EL (cell line): ENCODE measurements around the gene PDIA5.
A peak's percentile ranks its signal among the peaks of the same experiment; 100 is the strongest.
"Not testable (repeated sequence)": the region's sequence is repeated elsewhere in the genome, so short reads cannot be mapped to it uniquely, and the experiment has no call there.

ENCODE experiments used
- DNase-seq: peaks from one replicate; pipeline ENCODE4 v3.0.0-alpha.2; 2016

Gene PDIA5

DNA sequence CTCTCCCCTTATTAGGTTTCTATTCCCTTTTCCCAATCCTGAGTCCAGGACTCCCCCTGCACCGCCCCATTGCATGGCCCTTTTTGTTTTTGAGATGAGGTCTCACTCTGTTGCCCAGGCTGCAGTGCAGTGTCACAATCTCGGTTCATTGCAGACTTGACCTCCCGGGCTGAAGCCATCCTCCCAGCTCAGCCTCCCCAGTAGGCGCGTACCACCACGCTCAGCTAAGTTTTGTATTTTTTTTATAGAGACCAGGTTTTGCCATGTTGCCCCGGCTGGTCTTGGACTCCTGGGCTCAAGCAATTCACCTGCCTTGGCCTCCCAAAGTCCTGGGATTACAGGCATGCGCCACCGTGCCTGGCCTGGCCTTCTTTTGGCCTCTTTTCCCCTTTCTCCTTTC, 29.3 kb downstream of the PDIA5 start:
- no peak for DNase-seq

DNA sequence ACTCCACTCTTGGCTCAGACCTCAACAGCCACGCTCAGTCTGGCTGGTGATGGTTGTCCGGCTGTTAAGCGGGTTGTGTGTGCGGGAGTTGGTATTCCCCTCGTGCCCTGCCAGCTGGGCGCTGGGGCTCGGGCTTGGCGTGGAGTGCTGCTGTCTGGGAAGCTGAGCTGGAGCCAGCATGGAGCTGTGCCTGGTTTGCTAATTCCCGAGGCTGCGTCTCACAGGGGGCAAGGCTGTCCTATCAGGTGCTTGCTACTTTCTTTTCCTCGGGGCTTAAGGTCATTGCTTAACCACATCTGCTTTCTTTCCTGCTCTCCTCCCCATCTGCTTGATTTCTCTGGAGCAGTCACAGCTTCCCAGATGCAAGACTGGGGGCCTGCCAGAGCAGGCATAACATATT, 29.9 kb downstream of the PDIA5 start:
- no peak for DNase-seq

DNA sequence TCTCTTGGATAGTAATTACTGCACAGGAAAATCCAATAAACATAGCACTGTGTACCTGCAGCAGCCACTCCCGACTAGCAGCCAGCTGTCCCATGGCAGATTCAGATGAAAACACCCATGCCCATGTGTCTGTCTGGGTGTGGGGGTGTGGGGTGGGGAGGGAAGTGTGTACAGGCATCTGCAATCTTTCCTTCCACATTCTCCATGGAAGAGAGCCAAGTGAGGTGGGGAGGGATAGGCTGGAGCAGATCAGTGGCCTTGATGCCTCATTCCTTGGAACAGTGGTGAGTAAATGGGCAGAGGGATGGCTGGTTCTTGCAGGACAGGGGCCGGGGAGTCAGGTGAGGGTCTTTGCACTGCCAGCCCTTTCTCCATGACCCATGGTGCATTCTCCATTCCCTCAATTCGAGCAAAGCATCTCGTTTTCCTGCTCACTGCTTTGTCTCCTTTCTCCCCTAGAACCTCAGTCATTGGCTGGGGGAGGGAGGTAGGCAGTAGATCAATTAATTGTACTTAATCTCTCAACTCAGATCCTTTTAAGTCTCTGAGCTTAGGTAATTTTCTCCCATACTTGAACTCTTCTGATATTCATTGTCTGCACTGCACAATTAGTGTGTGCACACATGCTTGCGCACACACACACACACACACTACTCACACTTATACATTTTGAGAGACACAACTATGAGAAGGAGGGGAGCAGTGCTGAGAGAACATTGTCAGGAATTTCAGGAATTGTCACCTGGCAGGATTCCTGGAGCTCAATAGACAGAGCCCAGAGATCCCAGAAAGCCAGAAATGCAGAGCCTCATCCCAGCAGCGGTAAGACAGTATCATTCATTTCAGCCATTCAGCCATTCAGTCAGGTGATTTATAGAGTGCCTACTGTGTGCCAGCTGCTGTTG, 31.9 kb downstream of the PDIA5 start:
- DNase-seq, result peak; percentile 32

DNA sequence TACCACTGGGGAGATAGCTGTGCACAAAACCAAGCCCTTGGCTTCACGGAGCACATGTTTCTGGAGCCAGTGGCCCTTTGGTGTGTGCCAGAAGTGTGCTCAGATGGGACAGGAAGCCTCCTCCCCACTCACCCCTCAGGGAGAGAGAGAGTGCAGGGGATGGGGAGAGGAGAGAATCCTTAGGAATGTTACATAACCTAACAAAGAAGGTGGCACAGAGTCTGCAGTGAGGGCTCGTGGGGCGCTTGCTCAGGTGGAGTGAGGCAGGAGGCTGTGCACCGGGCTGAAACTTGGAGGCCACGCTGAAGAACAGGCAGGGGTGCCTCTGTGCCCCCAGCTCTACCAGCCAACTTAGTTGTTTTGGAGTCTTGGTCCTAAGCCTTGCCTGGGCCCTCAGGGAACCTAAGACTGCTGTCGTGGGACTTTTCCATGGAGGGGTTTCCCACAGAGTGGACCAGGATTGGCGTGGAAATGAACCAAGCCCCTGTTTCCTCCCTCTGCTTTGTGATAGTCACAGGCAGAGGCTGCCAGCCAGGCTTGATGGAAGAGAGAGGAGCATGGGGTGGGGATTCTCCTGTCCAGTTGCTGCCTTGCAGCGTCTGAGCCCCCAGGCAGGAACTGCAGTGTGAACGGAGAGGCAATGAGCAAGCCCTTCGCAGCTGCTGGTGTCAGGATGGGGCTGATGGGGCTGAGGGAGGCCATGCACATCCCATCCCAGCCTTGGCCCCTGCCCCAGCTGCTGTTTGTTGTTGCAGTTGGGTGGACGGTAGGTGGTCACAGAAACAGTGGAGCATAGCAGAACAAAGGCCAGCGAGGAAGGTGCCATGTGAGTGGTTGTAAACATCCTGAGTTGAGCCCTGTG, 32.7 kb downstream of the PDIA5 start:
- no peak for DNase-seq

DNA sequence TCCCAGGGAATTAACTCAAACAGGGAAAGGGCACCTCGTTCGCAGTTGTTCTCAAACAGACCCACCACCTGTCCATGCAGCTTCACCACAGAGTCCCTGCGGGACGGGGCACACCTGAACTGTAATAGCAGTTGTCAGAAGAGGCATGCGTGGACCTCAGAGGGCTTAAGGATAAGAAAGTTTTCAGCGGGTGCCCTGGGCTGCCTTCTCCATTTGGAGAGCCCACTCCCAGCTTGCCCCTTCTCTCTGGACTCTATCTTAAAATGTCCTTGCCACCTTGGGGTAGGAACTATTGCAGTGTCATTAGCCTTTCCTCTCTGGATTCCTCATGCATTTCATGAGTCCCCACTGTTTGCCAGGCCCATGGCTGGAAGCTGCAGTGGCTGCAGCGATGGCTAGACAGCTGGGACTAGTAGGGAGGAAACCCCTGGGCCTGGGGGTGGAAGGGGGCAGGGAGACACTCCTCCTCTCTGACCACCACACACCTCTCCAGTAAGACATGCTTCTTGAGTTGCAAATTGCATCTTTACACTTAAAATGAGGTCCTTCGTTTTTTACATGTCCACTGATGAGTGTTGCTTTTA, 33.5 kb downstream of the PDIA5 start:
- no peak for DNase-seq

DNA sequence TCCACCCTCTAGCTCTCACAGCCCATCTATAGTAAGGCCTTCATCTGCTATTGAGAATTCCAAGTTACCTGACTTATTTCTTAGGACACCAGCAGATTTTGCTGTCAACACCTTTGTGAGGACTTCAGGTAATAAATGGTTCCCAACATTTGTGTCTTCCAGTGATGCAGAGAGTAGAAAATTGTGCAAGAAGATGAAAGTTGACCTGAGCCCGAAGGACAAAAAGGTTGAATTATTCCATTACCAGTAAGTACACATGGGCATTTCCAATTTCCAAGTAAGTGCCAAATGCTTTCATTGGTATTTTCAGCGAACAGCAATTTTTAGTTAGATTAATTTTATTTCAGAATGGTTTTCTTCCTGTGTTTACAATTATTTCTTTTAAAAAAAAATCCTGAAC, 35.4 kb downstream of the PDIA5 start:
- DNase-seq, result no peak

DNA sequence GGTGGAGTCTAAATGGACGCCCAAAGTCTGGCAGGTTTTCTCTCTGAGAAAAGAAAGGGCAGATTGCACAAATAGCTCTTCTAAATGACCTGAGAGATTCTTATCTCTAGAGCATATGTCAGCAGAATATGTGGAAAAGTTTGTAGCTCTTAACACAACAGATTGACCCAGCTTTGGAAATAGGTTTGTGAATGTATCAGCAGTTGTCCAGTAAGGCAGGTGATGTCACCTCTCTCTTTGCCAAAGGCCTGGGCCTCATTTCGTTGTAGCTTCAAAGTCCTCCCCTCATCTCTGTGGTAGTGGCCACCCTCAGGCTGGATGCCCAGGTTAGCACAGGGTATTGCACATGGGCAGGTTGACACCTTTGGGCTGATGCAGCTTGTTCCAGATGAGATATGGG, 36.0 kb downstream of the PDIA5 start:
- DNase-seq, result no peak

DNA sequence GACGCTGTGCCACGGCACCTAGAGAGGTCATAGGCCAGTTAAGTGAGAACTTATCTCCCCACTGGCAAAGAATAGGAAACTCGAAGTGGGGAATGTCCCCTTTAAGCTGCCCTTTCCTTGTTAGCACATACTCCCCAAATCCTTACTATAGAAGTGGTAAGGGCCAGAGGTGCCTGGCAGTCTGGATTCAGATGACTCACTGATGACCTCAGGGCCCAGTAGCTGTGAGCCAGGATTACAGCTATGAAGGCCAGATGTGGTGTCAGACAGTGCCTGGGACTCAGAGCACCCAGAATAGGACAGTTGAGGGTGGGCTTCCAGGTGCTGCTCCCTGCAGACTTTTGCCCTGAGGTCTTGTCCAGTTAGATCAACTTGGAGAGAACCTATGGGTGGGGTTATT, 37.7 kb downstream of the PDIA5 start:
- DNase-seq, result peak; percentile 86

DNA sequence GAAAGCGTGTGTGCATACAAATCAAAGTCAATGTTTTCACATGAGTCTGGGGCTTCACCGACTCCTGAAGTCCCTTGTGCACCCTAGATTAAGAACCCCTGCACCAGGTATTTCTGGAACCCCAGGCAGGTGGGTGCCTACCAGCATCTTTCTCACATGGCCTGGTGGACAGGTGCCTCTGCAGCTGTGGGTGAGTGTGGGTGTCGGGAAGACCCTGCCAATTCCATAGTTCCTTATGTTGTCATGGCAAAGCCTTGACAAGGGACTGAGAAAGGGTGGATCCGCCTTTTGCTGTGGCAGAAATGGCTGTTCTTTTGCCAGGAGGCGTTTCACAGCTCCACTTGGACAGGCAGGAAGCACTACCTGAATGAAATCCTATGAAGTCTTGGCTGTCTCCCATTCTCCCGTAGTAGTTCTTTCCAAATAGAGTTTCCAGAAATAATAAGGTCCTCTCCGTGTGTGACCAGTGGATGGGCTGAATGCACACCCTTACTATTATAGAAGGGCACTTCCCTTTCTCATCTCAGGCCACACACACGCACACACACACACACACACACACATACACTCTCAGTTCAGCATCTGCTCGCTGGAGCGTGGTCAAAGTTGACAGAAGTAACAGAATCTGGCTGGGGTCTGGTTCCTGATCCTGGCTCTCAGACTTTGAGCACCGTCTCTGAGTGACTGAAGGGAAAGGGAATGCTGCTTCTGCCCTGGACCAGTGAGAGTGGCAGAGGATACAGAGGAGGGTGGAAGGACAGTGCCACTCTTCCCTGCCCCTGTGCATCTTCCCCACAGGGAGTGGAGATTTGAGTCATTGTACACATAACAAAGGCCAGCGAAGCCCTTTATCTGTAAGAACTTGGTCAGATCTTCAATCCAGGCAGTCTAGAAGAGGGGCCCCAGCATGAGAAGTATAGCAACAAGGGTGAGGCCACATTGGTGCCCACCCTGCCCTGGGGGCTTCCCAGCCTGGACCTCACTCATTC, 38.7 kb downstream of the PDIA5 start:
- DNase-seq, result no peak

DNA sequence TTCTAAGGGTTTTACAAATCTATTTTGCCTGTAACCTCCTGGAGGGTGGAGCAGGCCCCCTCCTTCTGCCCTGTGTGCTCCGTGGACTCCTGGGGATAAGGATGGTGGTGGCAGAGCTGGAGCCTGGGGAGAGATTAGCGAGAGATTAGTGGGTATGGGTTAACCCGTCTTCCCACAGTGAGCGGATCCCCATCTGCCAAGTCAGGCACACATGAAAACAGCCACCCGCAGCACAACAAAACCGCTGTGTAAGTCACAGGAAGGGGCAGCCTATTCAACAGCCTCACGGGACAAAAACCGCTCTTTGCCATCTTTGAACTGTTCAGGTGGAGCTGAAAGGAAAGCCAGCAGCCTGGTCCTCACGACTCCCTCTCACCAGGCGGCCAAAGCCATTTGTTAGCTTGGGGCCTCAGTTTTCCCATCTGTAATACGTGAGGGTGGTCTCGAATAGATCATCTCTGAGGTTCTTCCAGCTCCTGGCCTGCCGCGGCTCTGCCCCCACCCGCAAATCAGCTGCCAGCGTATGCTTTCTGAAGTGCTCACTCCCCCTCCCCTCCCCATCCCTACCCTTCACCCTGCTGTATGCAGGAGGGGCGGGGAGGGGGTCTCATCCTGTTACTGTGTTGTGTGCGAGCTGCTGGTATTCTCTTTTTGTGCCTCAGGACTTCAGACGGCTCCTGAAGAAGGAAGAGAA, 43.6 kb downstream of the PDIA5 start:
- DNase-seq, result no peak

DNA sequence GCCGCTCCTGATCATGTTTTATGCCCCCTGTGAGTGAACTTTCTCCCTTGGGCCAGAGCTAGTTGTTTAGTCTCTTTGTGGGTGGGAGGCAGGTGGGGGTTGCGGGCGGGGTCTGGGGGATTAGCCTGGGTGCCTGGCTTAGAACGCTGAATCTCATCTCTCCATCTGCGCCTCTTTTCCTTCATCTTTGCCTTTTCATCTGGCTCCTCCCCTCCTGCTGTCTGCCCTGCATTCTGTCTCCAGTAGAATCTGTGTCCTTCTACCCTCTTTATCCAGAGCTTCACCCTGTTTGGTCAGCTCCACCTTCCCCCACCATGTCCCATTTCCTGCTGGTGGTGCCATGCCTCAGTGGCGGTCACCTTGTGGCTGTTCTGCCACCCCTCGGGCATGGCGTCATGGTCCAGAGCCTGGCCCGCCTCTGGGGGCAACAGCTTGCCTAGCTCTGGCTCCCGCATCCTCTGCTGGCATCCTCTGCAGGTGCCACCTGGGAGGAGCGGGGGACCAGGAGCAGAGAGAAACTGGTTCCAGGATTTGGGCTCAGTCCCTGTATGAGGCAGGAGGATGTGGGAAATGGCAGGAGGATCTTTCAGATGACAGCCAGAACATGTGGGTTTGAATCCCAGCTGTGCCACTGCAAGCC, 44.3 kb downstream of the PDIA5 start:
- no peak for DNase-seq

DNA sequence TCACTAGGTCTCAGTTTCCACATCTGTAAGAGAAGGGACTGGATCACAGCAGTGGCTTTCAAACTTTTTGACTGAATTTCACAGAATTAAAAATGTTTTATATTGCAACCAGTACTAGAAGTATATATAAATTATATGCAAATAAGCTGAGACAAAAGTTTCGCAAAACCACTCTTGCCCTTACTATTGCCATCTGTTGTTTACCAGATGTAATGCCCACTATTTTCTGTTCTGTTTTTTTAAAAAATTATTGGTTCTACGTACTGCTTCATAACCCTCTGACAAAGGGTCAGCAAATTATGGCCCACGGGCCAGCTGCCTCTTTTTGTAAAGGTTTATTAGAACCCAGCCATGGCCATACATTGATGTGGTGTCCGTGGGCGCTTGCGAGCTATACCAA, 44.8 kb downstream of the PDIA5 start:
- no peak for DNase-seq

DNA sequence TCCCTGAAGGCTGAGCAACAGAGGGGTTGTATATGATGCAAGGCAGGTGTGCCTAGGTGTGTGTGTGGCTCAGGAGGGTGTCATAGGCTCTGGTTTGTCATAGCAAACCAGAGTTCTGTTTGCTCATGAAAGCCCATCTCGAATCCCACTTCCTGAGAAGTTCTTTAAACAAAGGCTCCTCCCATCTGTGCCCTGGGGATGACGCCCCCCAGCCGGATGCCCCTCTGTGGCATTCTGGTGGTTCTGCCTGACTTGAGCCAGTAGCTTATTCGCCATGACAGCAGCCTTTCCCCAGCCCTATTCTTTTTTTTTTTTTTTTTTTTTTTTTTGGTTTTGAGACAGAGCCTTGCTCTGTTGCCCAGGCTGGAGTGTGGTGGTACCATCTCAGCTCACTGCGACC, 45.4 kb downstream of the PDIA5 start:
- no peak for DNase-seq

DNA sequence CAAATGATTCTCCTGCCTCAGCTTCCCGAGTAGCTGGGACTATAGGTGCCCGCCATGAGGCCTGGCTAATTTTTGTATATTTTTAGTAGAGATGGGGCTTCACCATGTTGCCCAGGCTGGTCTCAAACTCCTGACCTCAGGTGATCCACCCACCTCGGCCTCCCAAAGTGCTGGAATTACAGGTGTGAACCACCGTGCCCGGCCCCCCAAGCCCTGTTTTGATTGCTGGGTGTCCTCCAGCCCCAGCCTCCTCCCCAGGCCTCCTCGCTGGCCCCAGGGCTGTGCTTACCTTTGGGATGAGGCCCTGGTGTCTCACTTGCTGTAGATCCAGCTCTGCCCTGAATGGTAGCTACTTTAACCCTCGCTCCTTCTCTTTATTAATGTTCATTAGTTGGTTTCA, 45.8 kb downstream of the PDIA5 start:
- not testable (repeated sequence) for DNase-seq

DNA sequence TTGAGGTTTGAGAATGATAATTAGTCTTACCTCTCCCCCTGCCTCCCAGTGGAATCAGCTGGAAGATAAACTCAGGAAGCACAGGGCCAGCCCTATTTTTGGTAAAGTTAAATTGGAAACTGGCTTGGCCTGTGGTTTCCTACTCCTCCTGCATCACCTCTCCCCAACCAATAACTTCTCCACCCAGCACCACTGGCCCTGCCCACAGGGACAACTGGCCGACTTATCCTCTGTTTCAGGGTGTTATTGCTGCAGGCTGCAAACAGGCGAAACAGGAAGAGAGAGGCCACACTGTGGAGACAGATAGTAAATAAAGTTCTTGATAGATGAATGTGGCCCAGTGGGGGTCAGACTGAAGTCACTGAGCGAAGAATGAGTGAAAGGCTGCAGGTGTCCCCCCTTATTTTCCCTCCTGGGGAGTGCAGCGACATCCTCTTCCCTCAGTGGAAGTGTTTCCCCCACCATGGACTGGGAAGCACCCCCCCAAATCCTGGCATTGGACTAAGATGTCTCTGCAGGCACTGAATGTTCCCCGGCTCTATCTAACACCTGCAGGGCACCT, 47.1 kb downstream of the PDIA5 start:
- DNase-seq, result no peak

DNA sequence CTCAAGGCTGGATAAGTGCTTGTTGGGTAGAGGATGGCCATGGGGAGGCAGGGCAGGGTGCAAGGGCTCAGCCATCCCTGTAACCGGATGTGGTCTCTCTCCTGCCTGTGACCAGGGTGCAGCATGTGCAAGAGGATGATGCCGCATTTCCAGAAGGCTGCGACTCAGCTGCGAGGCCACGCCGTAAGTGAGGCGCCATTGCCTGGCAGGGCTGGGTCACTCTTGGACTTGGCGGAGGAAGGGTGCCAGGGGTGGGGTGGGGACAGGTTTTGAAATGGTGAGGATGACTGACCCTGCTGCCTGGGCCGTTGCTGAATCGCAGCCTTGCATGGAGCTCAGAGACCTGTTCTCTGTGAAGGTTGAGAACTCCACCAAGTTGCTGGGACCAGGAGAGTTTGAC, 49.3 kb downstream of the PDIA5 start:
- DNase-seq, result no peak

DNA sequence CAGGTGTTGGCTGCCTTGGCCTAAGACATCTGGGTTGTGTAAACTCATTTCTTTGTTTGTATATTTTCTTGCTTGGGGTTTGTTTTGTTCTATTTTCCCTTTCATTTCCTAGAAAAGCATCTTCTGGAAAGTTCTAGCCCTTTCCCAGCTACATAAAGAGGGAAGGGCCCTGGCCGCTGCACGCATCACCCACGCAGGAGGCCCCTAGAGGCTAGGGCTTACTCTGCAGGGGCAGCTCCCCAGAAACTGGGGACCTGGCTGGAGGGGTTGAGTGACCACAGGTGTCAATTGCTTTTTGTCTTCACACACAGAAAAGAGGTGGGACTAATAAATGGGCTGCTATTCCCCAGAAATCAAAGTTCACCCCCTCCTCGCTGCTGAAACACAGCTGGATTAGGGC, 52.6 kb downstream of the PDIA5 start:
- DNase-seq, result no peak

DNA sequence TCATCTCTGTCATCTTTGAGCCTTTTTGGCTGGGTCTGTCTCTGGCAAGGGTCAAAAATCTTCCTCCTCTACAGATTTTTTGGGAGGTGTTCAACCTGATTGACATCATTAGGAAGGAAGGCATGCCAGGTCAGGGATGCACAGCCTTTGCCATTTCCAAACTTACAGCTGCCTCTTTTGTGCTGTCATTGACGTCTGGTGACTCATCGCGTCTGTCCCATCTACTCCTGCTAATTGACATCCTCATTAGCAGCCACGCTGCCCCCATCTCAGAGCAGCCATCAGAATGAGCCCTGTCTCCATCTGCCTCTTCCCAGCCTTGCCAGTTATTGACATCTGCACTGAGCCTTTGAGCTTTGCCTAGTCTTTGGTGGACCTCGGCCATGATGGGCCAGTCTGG, 53.0 kb downstream of the PDIA5 start:
- peak; percentile 30 for DNase-seq

DNA sequence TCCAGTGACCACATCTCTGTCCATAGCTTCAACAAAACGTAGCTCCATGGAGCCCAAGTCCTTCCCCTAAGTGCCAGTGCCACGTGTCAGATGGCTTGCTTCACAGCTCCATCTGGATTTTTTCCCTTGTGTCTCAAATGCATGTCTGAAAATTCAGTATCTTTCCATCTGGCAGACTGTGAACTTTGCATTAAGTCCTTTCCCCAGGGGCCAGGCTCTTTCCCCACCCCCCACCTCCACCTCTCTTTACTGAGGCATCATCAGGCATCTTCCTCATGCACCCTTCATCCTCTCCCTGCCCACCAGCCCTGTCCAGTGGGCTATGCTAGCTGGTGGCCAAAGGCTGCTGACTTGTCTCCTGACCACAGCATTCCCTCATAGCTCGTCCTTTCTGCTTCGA, 53.7 kb downstream of the PDIA5 start:
- DNase-seq, result no peak

DNA sequence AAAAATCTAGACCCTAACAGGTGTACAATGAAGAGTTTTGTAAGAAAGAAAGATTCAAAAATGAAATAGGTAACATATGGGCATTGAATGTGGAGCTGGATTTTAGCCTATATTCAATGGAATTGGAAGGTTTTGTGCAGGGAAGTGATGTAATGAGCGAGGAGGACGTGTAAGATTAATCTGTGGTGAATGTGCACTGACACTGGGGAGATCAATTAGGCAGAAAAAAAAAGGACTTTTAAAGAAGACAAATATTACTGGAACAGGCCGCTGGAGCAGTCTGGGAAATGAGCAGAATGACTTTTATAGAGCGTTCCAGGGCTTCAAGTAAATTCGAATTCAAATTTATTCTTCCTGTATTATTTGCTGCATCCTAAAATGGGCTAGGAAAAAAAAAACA, 55.2 kb downstream of the PDIA5 start:
- no peak for DNase-seq
